HEK293 (cell line): ENCODE data around the gene OR10G3.
"Not testable (repeated sequence)": the region's sequence is repeated elsewhere in the genome, so short reads cannot be mapped to it uniquely, and the experiment has no call there.

ENCODE experiments used
- CTCF ChIP-seq: fragments of 450-650 bp; formaldehyde crosslinking; IDR thresholded peaks from 2 replicates; pipeline ENCODE4 v1.5.1; 2016; ENCODE audit warnings: missing biosample characterization, missing genetic modification characterization
- IKZF3 ChIP-seq: fragments of 450-650 bp; IDR thresholded peaks from 2 replicates; pipeline ENCODE4 v1.5.0; 2018; ENCODE audit warnings: missing biosample characterization, mild to moderate bottlenecking, missing genetic modification characterization, moderate library complexity
- REST ChIP-seq: fragments of 450-650 bp; formaldehyde crosslinking; IDR thresholded peaks from 2 replicates; pipeline ENCODE4 v1.5.1; 2016; ENCODE audit warnings: missing biosample characterization, missing genetic modification characterization
- SP2 ChIP-seq: fragments of 450-650 bp; formaldehyde crosslinking; IDR thresholded peaks from 2 replicates; pipeline ENCODE4 v1.5.1; 2016; ENCODE audit warnings: missing biosample characterization, missing genetic modification characterization
- TRIM28 ChIP-seq: IDR thresholded peaks from 2 replicates; pipeline ENCODE4 v1.6.1; 2011; ENCODE audit warnings: low read length, control low read depth, borderline replicate concordance
- ZBTB20 ChIP-seq: fragments of 450-650 bp; formaldehyde crosslinking; IDR thresholded peaks from 2 replicates; pipeline ENCODE4 v1.5.1; 2016; ENCODE audit warnings: missing biosample characterization, missing genetic modification characterization
- ZNF248 ChIP-seq: fragments of 450-650 bp; formaldehyde crosslinking; IDR thresholded peaks from 2 replicates; pipeline ENCODE4 v1.5.1; 2017; ENCODE audit warnings: missing biosample characterization, missing genetic modification characterization
- ZNF530 ChIP-seq: fragments of 450-650 bp; formaldehyde crosslinking; IDR thresholded peaks from 2 replicates; pipeline ENCODE4 v1.5.1; 2016; ENCODE audit warnings: low read depth, missing biosample characterization, missing genetic modification characterization
- ZNF76 ChIP-seq: fragments of 450-650 bp; formaldehyde crosslinking; IDR thresholded peaks from 2 replicates; pipeline ENCODE4; 2016; ENCODE audit warnings: low read depth, missing biosample characterization, missing genetic modification characterization, borderline replicate concordance
- ZNF837 ChIP-seq: fragments of 450-650 bp; formaldehyde crosslinking; IDR thresholded peaks from 2 replicates; pipeline ENCODE4 v1.5.1; 2016; ENCODE audit warnings: missing biosample characterization, missing genetic modification characterization

- not testable (repeated sequence) for TF ChIP-seq ZNF530 (tag by site-specific recombination); ZNF76 (tag by site-specific recombination); REST (tag by site-specific recombination); TRIM28; CTCF (tag by site-specific recombination); IKZF3; ZNF248 (tag by site-specific recombination); SP2 (tag by site-specific recombination); ZNF837; ZBTB20
Measured at GRCh38 chr14:21602181-21602580, 22.3 kb upstream of the OR10G3 start.
